Ovary (tissue), 9 donors: Measurements from ENCODE around the gene FBN1. TPM values are rescaled to one million over a fixed set of nuclear protein-coding genes. Genes with fewer than 3 reads are reported as not detected.

ENCODE experiments used
- DNase-seq, 5 donors: peaks; one replicate each; pipeline ENCODE4 v3.0.0-alpha.2; 2019 to 2020
- H3K27ac ChIP-seq, 2 donors: fragments of 200-600 bp; one replicate each; pipeline versions ENCODE4 v1.5.1 to v1.8.0; 2019 to 2022
- H3K27me3 ChIP-seq: fragments of 200-600 bp; one replicate; pipeline ENCODE4 v1.8.0; 2022
- H3K36me3 ChIP-seq: fragments of 200-600 bp; sonication (generic); one replicate; pipeline ENCODE4 v1.5.1; 2019
- H3K4me1 ChIP-seq: one replicate; pipeline ENCODE4 v1.8.1; 2013; ENCODE audit warnings: mild to moderate bottlenecking, moderate library complexity; ENCODE audit not compliant: insufficient read depth
- H3K4me3 ChIP-seq: fragments of 200-600 bp; sonication (generic); one replicate; pipeline ENCODE4 v1.5.1; 2017
- H3K9me3 ChIP-seq, 2 donors: fragments of 200-600 bp in 1 of 2; sonication (generic) in 1 of 2; one replicate each; pipeline versions ENCODE4 v1.5.1 to v1.8.1; 2013 to 2019; ENCODE audit warnings: mild to moderate bottlenecking in 1 of 2, moderate library complexity in 1 of 2
- EP300 ChIP-seq: sonication (generic); formaldehyde crosslinking; IDR thresholded peaks from one replicate; pipeline ENCODE4 v1.6.1; 2017; ENCODE audit warnings: antibody characterized with exemption
- POLR2A ChIP-seq: fragments of 450-650 bp; IDR thresholded peaks from one replicate; pipeline ENCODE4 v1.6.1; 2017; ENCODE audit warnings: antibody characterized with exemption, mild to moderate bottlenecking, moderate library complexity
- WGBS, 3 donors: extraction: QIAGEN DNeasy Blood & Tissue Kit in 1 of 3; methylation state at CpG; one replicate each; pipeline versions ENCODE4 v1.1.5 to v1.1.7; 2013 to 2017; 5-methylcytosine and 5-hydroxymethylcytosine counted together
- intact Hi-C, 4 donors: fragments of 100-400 bp; cut with DNase I; formaldehyde crosslinking; loops; one replicate each; pipeline versions ENCODE4 v1.11.0 to v1.15.1; 2022 to 2023
- polyA plus RNA-seq, 2 donors: library from polyadenylated mRNA; stranded (reverse); fragments of 200-250 nt in 1 of 2; fragments of 350-450 nt in 1 of 2; fragmentation: Illumina TruSeq in 1 of 2; extraction: RNeasy Lipid Tissue Mini Kit (QIAGEN cat#74804) in 1 of 2; gene quantifications; one replicate each; pipeline ENCODE4 v1.2.3, GENCODE V29; 2013 to 2014
- total RNA-seq, 7 donors: library from RNA; depleted of rRNA in 2 of 7; stranded (reverse); fragments of >200 nt in 2 of 7; fragmentation: NEBNext Ultra II Directional in 3 of 7; extraction: Animal tissue kit (Norgen Biotek cat#: 25700) in 3 of 7; gene quantifications; one replicate each; pipeline versions ENCODE4 v1.1.0 to v1.2.4, GENCODE V29; 2016 to 2023
- TF ChIP-seq, protein P1 (sequence below), 3 donors: fragments of 450-650 bp in 2 of 3; fragments of 200-600 bp in 1 of 3; IDR thresholded peaks; one replicate each; pipeline versions ENCODE4 v1.5.1 to v1.8.0; 2016 to 2022; ENCODE audit warnings: antibody characterized with exemption in 3 of 3, mild to moderate bottlenecking in 1 of 3
- donor health status: DM: no; HTN: no; CAD: no; lungs with moderate emphysema.
- donor health status: DM: no; HTN: no; CAD: no.
- donor health status: Bipolar disorder and iron deficiency.
- donor health status: DM: yes; HTN: yes; CAD: no.
- donor health status: DM: no; HTN: no; CAD: no.
- donor health status: DM: yes; HTN: yes; CAD: no.

The FBN1 gene
- total and polyA plus RNA-seq, 9 donors = 62.5 to 159 (median 97.4) TPM

DNA sequence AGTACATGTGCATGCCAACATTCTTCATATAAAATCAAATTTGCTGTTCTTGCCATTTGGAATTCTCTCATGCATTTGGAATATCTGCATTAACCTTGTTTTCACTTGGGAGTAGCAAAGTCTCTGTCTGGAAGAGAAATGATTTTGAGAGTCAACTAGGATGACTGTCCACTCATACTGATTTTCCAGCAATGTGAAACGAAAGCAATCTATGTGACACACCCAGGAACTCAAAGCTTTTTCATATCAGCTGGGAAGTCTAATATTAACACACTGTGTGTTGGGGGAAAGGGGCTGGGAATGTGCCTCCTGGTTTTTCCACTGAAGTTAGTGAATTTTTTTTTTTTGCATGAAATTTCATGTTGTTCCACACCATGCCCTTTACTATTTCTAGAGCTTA, 189.4 kb downstream of the FBN1 start:
- peaks cover 2% of the 10 kb centered on the region for H3K4me1 ChIP-seq
- no peaks in the 10 kb centered on the region for H3K9me3 ChIP-seq
- H3K4me3 ChIP-seq = no peak overlapping the region
- 44 to 75% (median 60%) methylated on average over 1 of the region's 1 CpG for WGBS, 3 donors
- no peaks in the 10 kb centered on the region for H3K27me3 ChIP-seq
- no peaks in the 10 kb centered on the region for H3K36me3 ChIP-seq
- intact Hi-C loops = no loop called here
- TF ChIP-seq EP300 (no peak), POLR2A (no peak)
- TF ChIP-seq, protein P1, sequence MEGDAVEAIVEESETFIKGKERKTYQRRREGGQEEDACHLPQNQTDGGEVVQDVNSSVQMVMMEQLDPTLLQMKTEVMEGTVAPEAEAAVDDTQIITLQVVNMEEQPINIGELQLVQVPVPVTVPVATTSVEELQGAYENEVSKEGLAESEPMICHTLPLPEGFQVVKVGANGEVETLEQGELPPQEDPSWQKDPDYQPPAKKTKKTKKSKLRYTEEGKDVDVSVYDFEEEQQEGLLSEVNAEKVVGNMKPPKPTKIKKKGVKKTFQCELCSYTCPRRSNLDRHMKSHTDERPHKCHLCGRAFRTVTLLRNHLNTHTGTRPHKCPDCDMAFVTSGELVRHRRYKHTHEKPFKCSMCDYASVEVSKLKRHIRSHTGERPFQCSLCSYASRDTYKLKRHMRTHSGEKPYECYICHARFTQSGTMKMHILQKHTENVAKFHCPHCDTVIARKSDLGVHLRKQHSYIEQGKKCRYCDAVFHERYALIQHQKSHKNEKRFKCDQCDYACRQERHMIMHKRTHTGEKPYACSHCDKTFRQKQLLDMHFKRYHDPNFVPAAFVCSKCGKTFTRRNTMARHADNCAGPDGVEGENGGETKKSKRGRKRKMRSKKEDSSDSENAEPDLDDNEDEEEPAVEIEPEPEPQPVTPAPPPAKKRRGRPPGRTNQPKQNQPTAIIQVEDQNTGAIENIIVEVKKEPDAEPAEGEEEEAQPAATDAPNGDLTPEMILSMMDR (IDR thresholded peaks at IDR 0.05) = no peak
- no peak overlapping the region for H3K27ac ChIP-seq
- DNase-seq = no peak

DNA sequence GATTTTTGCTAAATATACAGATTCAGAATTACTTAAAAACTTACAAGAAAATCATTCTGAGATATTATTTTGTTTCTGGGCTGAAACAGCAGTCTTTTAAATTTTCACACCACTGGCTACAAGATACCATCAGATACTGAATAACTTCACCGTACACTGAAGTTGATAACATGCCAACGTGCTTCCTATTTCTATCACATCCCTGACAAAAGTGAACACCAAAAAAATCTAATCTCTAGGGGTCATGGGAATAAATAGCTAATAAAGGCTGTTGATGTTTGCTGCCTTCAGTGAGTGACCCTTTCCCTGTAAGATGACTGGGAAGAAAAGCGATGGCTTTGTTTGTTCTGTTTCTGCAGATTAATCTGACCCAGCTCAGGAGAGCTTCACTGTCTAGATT, 193.8 kb downstream of the FBN1 start:
- Histone ChIP-seq H3K36me3 (no peaks in the 10 kb centered on the region), H3K4me1 (peaks cover 2% of the 10 kb centered on the region), H3K9me3 (no peaks in the 10 kb centered on the region), H3K27me3 (no peaks in the 10 kb centered on the region), H3K4me3 (no peak overlapping the region), H3K27ac (no peak overlapping the region)
- TF ChIP-seq, protein P1 (IDR thresholded peaks at IDR 0.05) = no peak
- TF ChIP-seq EP300 (no peak), POLR2A (no peak)
- intact Hi-C loops = no loop called here
- DNase-seq = no peak
- 20 to 44% (median 27%) methylated on average over 3 of the region's 3 CpGs for WGBS, 3 donors

DNA sequence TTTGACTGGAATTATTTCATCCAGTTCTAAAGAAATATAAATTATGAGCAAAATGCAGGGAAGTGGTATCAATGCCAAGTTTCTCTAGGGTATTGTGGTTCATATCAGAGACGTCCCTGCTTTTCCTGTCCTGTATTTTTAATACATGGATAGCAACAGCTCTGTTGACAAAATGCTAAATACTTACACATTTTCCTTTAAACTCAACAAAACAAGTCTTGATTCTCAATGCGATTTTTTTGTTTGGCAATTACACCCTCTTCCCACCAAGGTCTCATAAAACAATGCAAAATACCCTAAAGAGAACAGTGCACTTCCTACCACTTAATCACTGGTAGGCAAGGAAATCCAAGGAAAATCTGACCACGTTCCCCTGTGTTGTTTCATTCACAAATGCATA, 194.3 kb downstream of the FBN1 start:
- H3K27me3 ChIP-seq = no peaks in the 10 kb centered on the region
- peaks cover 2% of the 10 kb centered on the region for H3K4me1 ChIP-seq
- DNase-seq = no peak
- H3K36me3 ChIP-seq = no peaks in the 10 kb centered on the region
- intact Hi-C loops = no loop called here
- TF ChIP-seq POLR2A (no peak), EP300 (no peak)
- TF ChIP-seq, protein P1 (IDR thresholded peaks at IDR 0.05) = no peak
- no peak overlapping the region for H3K4me3 ChIP-seq
- no peaks in the 10 kb centered on the region for H3K9me3 ChIP-seq
- no peak overlapping the region for H3K27ac ChIP-seq
- 26 to 39% (median 36%) methylated on average over 3 of the region's 3 CpGs for WGBS, 3 donors

DNA sequence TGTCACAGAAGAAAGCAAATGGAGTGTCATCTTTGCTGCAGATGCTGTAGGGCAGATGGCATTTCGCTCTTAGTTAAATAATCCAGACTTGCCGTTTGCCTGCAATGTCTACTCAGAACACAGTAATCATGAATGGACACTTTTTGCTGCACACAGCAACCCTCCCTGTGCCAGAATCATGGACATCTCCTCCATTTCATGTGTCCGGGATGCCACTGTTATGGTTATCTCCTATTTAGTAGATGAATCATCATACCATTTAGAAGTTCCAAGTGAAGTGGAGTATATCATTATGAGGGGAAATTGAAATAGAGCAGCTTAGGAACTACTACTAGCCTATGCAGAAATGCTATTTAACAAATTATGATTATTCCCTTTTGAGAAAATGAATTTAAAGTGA, 195.8 kb downstream of the FBN1 start:
- H3K27ac ChIP-seq = no peak overlapping the region
- WGBS, 3 donors = 89 to 93% (median 91%) methylated on average over 3 of the region's 3 CpGs

More for the DNA sequence above, 195.8 kb downstream of the FBN1 start:
- intact Hi-C loops = no loop called here
- Histone ChIP-seq H3K27me3 (no peaks in the 10 kb centered on the region), H3K4me1 (peaks cover 2% of the 10 kb centered on the region), H3K4me3 (no peak overlapping the region), H3K9me3 (no peaks in the 10 kb centered on the region), H3K36me3 (no peaks in the 10 kb centered on the region)
- no peak for DNase-seq
- TF ChIP-seq EP300 = no peak
- TF ChIP-seq POLR2A = no peak
- TF ChIP-seq, protein P1 (IDR thresholded peaks at IDR 0.05) = no peak
